GM20000 (cell line): ENCODE results near the gene IMMP2L.

ENCODE experiments used
- DNase-seq: peaks from one replicate; pipeline ENCODE4 v3.0.0; 2012; ENCODE audit warnings: low spot score
- TF ChIP-seq, protein P1 (sequence below): IDR thresholded peaks from 2 replicates; pipeline ENCODE4 v1.5.1; 2012; ENCODE audit warnings: mild to moderate bottlenecking, control low read depth; ENCODE audit errors: extremely low read depth, missing control alignments

IMMP2L gene

DNA sequence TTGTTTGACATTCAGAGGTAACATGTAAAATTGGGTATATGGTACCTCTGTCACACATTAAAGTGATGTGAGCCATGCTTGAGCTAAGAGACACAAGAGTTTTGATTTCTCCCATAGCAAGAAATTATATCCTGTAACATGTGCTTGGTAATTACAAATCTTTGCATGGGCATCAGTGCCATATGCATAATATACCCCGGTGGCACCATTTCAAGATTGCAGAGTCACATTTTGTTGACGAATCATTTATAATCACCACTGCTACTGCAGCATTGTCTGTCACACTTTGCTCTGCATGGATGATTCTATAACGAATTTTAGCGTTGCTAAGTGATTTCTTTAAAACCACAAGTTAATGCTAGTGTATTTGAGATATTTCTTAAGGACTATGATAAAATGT is 915.0 kb downstream of the IMMP2L start:
- no peak for DNase-seq
- TF ChIP-seq, protein P1, sequence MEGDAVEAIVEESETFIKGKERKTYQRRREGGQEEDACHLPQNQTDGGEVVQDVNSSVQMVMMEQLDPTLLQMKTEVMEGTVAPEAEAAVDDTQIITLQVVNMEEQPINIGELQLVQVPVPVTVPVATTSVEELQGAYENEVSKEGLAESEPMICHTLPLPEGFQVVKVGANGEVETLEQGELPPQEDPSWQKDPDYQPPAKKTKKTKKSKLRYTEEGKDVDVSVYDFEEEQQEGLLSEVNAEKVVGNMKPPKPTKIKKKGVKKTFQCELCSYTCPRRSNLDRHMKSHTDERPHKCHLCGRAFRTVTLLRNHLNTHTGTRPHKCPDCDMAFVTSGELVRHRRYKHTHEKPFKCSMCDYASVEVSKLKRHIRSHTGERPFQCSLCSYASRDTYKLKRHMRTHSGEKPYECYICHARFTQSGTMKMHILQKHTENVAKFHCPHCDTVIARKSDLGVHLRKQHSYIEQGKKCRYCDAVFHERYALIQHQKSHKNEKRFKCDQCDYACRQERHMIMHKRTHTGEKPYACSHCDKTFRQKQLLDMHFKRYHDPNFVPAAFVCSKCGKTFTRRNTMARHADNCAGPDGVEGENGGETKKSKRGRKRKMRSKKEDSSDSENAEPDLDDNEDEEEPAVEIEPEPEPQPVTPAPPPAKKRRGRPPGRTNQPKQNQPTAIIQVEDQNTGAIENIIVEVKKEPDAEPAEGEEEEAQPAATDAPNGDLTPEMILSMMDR: no peak

DNA sequence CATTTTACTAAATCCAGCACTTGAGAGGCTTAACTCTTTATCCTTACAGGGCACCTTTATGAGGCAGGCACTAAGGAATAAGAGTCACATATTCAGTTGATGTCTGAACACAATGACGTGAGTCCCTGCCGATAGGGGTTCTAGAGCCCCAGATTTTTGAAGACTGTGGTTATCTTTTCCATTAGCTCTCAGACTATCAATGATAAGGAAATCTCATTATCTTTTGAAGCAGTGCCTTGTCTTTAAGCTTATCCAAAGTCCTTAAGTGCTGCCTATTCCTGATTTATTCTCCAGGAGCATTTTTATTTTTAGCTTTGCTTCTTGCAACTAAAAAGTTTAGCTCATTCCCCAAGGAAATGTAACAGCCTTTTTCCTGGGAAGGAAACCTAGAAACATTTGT is 915.5 kb downstream of the IMMP2L start:
- DNase-seq: no peak
- TF ChIP-seq, protein P1: no peak

DNA sequence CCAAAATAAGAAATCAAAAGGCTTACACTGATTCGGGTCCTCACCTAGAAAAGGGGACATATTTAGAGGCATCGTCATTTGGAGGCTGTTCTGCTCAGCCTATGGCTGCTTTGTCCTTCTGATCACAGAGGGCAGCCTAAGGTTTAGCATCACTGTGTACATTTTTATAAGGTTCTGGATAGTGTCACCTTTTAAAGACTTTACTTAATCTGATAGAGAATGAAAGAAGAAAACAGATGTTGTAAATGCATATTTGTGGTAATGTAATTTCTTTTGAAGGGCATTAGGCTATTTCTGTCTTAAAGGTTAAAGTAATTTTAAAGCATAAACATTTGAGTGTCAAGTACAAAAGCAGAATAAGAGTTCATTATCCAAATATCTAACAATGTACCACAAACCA is 916.7 kb downstream of the IMMP2L start:
- no peak for DNase-seq
- TF ChIP-seq, protein P1: no peak

DNA sequence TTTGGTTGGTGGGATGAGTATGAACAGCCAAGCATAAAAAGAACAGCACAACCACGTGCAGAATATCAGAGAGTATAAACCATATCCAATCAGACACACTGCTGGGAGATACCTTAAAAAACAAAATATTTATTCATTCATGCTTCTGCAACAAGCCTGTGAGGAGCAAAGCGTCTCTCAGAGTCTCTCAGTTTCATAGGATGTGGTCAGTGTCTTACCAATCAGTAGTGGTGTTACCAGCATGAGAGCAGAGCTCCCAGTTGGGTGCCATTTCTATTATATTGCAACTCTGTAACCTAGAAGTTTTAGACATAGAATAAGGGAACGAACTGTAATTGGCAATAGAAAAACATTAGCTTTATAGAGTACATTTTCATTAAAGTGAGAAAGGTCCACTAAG is 917.2 kb downstream of the IMMP2L start:
- DNase-seq: no peak
- TF ChIP-seq, protein P1: no peak

DNA sequence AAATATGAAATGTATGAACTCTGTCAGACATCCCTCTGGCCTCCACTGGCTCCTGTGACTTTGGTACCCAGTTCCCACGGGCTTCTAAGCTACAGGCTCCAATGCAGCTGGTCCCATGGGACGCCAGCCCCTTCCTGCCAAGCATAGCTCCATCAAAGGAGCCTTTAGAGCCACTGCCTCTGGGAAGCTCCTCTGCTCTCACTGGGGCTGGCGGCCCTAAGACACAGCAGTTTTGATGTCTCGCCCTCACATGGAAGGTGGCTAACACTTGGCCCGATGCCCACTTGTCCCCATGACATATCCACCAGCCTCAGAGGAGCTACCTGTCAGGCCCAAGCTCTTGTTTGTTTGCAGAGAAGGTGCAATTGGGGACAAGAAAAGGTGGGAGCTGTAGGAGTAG is 925.0 kb downstream of the IMMP2L start:
- DNase-seq: no peak
- TF ChIP-seq, protein P1: no peak

DNA sequence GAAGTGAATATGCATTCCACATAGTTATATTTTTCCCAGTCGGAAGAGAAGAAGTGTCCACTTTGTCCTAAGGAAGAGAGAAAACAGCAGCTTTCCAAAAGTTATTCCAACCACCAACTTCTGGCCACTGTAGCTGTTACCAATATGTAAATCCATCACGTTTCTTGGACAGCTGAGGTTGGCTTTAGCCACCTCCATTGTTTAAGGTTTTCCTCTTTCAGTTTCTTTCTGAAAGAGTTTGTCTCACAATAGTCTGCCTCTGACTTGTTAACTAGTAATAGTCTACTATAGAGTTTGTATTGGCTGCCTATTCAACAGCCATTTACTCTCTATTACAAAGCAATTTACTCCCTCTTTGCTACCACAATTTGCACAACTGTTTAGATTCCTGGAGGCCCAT is 929.0 kb downstream of the IMMP2L start:
- DNase-seq: no peak
- TF ChIP-seq, protein P1: no peak

DNA sequence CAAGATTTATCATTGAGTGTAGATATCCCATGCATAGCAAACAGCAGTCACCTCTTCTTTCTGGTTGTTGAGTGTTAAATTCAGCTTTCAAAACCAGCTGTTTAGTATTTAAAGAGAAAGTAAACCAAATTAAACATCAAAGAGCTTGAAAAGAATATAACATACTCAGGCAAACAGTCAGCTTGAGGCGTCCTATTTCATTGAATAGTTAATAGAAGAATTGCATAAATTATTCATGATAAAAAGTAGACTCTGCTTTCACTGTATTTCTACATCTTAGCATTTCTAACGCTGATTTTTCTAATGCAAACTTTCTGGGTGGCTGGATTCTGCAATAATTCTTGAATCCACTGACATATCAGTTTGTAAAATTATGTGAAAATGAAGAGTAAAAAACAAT is 935.9 kb downstream of the IMMP2L start:
- no peak for DNase-seq
- TF ChIP-seq, protein P1: no peak
